ENCODE results near the gene HTRA2.
"Not testable (repeated sequence)": the region's sequence is repeated elsewhere in the genome, so short reads cannot be mapped to it uniquely, and the experiment has no call there.

HTRA2 gene

DNA sequence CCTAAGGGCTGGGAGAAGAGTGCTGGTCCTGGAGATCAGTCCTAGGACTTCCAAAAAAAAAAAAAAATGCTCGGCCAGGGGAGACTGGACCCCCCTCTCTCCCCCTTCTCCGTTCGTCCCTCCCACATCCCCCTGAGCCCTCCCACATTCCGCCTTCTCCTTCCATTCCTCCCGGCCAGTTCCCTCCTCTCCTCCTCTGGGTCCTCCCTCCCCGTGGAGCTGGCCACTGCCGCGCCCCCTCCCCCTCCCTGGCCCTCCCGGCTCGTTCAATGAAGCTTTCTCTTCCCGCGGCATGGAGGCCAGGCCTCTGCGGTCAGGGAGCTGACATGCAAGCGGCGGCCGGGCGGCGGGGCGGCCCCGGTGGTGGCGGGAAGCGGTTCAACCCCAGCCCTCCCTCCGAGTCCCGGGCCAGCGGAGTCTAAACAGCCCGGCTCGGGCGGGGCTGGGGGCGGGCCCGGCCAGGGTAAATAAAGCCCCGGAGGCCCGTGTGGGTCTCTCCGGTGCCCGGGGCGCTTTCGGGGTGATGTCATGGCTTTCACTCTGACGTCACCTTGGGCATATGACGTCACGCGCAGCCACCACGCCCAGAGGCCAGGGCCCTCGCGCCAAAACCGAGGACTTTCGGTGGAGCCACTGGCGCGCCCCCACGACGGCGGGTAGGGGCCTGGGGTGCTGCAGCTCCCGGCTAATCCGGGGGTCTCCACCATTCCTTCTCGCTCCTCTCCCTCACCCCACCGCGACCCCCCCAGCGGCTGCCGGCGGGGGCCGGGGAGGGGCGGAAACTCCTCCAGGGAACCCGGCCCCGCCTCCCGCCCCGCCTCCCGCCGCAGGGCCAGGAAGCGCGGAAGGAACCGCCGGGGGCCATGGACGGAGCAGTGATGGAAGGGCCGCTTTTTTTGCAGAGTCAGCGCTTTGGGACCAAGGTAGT, 24.4 kb downstream of the HTRA2 start, which contains the start of the genes DOK1 and LOXL3:
Gene DOK1 (plus strand): TSS at position 829 of the 928 bp plus-strand sequence. CDS start 35 bp downstream, at position 864.
Gene LOXL3 (minus strand): TSS at position 51 of the 928 bp plus-strand sequence. CDS start 1,308 bp downstream, outside the sequence.
- peak; percentile 23 to 89 (median 77) for DNase-seq
- intact Hi-C loops (cut with DNase I) = no loop called here

DNA sequence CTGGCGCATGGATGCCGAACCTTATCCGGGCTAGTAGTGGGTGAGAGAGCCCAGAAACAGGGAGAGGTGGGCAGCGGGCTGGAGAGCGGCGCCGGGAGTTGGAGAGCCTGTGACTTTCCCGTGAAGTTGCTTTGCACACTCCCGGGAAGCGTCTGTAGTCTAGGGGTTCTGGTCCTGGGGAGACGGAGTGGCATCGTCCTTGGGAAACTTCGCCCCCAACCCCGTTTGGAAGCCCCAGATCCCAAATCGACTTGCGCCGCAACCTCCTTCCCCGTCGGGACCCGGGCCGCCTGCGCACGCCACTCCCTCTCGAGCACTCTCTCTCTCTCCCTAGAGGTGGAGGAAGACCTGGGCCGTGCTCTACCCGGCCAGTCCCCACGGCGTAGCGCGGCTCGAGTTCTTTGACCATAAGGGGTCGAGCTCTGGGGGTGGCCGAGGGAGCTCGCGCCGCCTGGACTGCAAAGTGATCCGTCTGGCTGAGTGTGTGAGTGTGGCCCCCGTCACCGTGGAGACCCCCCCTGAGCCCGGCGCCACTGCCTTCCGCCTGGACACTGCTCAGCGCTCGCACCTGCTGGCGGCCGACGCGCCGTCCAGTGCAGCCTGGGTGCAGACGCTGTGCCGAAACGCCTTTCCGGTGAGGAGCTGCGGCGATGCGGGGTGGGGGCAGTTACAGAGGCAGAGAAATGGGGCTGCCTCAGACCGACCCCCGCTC, 25.2 kb downstream of the HTRA2 start:
- intact Hi-C loops (cut with DNase I) = no loop called here
- no peak for DNase-seq

DNA sequence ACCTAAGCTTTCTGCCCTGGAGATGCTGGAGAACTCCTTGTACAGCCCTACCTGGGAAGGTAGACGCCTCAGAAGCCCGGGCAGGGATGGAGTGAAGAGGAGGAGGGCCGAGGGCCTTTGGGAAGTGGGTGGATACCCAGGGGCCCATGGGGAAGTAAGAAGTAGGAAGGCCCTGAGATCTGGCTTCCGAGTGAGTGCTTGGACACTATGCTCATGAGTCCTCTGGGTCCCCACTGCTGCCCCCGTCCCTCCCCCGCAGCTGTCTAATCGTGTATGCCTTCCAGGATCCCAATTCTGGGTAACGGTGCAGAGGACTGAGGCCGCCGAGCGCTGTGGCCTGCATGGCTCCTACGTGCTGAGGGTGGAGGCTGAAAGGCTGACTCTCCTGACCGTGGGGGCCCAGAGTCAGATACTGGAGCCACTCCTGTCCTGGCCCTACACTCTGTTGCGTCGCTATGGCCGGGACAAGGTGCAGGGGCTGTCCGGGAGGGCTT, 25.9 kb downstream of the HTRA2 start:
- peak in 7 of 42 donors; percentile 10 to 47 (median 20) for DNase-seq
- intact Hi-C loops (cut with DNase I) = no loop called here

DNA sequence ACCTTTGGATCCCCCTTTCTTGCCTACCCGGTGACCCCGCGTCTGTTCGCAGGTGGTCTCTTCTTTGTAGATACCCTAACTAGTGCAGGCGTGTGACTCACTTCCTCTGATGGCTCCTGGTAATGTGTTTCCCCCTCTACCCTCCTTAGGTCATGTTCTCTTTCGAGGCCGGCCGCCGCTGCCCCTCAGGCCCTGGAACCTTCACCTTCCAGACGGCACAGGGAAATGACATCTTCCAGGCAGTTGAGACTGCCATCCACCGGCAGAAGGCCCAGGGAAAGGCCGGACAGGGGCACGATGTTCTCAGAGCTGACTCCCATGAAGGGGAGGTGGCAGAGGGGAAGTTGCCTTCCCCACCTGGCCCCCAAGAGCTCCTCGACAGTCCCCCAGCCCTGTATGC, 26.4 kb downstream of the HTRA2 start:
- intact Hi-C loops (cut with DNase I) = no loop called here
- no peak for DNase-seq

DNA sequence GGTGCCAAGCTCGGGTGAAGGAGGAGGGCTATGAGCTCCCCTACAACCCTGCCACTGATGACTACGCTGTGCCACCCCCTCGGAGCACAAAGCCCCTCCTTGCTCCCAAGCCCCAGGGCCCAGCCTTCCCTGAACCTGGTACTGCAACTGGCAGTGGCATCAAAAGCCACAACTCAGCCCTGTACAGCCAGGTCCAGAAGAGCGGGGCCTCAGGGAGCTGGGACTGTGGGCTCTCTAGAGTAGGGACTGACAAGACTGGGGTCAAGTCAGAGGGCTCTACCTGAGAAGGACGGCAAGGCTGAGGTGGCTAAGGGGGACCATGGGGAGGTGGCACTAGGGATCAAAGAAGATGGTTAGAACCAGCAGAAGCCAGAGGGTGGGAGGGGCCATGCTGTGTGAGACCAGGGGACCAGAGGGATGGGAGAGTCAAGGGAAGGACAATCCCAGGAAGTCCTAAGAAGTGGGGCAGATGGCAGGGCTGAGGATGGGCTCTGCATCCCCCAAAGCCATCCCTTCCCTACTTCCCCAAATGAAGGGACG, 27.2 kb downstream of the HTRA2 start:
- intact Hi-C loops (cut with DNase I) = no loop called here
- DNase-seq = no peak

DNA sequence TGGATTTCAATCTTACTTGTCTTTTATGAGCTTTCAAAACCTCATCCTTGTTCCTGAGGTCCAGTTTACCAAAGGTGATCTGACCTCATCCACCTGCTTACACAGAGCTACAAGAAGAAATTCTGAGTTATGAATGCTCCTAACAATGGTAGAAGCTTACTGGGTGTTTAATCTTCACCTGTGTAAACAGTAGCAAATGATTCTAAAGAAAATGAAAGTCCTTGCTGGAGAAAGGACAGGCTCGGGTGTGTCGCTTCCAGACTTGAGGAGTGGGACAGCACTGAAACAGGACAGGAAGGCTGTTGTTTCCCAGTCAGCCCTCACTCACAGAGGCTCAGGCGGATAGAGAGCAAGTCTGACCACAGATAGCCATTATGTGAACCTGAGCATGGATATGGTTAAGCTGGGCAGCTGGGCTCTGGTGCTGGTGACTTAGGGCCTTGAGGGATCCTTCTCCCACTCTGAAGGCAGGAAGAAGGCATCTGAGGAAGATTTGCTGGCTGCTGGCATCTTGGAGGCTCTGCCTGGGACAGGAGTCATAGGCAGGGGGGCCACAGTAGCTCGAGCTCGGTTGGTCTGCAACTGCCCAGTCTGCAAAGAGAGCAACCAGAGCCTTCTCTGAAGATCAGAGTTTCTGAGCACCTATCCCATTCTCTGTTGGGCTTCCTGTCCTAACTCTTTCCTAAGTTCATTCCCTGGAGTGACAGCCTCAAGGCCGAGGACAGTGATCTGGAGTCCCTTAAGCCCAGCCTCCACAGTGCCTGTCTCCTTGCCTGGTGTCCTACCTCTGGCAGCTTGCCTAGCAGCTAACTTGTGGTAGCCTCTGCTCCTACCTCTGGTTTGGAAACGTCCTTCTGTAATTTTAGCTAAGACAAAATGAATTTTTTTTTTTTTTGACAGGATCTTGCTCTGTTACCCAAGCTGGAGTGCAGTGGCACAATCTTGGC, 28.8 kb downstream of the HTRA2 start:
- intact Hi-C loops (cut with DNase I) = no loop called here
- no peak for DNase-seq

DNA sequence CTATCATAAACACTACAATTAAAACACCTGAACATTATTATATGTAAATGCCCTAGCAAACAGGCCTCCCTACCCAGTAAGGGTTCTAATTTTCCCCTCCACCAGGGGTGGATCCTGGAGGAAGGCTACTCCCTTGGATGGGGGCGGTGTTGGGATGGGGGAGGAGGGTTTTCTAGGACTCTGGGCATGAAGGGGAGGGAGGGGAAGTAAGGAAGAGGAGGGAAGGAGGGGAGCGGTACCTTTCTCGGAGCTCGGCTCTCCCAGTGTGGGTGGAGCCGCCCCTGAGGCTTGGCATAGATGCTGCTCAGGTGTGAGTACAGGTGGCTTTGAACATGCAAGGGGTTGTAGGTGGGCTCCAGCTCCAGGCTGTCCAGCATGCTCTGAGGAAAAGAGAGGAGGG, 30.2 kb downstream of the HTRA2 start:
- DNase-seq = no peak
- intact Hi-C loops (cut with DNase I) = no loop called here

DNA sequence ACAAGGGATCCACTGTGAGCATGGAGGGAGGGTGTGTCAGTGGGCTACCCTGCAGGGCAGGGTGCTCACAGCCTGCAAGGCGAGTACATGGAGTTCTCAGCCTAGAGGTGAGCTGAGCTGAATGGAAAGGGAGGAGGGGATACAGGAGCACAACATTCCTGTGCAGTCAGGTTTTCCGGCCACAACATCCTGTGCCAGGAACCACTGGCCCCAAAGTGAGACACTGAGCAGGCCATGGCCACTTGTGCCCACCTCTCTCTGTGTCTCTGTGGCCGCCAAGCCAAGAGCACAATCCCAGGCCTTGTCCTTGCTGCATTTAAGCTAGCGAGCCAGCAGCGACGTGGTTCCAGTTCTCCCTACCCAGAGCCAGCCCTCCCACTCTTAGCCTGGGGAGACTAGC, 30.9 kb downstream of the HTRA2 start:
- intact Hi-C loops (cut with DNase I) = no loop called here
- DNase-seq = no peak

DNA sequence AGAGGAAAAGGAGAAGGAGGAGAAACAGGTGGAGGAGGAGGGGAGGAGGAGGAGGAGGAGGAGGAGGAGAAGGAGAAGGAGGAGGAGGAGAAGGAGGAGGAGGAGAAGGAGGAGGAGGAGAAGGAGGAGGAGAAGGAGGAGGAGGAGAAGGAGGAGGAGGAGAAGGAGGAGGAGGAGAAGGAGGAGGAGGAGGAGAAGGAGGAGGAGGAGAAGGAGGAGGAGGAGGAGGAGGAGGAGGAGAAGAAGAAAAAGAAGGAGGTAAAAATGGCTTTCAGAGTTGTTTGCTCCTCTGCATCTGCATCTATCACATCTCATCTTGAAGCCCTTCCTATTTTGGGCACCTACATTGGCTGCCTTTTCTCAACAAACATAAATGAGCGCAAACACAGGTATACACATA, 31.3 kb downstream of the HTRA2 start:
- DNase-seq; intact Hi-C loops (cut with DNase I): not testable (repeated sequence)

DNA sequence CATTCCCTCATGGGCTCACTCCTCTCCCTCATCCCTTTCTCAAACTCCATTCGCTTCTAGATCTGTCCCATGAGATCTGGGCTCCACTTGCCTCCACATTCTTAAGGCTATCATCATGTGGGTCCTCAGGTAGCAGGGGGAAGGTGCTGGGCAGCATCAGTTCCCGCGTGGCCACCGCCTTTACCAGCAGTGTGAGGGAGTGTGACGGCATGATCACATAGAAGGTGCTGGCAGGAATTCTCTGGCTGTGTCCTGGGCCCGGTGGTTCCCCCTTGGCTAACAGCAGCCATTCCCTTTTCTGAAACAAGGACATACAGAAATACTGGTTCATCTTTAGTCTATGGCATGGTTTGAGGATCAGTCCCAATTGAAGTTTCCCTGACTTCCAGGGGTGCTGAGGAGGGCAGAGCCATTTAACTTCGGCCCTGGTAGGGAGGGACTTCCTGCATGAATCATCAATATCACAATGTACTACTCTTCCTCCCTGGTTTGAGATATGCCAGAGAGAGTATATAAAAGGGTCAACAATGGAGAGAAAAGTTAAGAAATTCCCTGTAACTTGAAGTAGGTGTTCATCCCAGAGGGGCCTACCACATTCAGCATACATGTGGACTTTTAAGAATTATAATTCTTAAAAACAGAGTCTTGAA, 32.5 kb downstream of the HTRA2 start:
- intact Hi-C loops (cut with DNase I) = no loop called here
- DNase-seq = no peak

DNA sequence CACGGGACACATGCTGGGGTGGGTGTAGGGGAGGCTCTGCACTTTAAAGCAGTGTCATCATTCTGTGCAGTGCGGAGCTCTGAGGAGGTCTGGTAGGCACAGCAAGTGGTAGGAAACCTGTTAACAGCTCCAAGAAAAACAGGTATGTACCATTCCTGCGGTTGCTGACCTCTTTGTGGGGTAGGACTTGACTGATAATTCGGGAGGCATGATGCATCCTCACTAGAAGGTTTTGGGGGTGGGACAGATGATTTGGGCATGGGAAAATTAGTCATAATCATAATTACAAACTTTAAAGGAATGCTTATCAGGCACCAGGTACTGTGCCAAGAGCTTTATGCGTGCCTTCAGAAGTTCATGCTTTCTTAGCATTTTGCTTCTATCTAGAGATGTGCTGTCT, 34.5 kb downstream of the HTRA2 start:
- no peak for DNase-seq
- intact Hi-C loops (cut with DNase I) = no loop called here

DNA sequence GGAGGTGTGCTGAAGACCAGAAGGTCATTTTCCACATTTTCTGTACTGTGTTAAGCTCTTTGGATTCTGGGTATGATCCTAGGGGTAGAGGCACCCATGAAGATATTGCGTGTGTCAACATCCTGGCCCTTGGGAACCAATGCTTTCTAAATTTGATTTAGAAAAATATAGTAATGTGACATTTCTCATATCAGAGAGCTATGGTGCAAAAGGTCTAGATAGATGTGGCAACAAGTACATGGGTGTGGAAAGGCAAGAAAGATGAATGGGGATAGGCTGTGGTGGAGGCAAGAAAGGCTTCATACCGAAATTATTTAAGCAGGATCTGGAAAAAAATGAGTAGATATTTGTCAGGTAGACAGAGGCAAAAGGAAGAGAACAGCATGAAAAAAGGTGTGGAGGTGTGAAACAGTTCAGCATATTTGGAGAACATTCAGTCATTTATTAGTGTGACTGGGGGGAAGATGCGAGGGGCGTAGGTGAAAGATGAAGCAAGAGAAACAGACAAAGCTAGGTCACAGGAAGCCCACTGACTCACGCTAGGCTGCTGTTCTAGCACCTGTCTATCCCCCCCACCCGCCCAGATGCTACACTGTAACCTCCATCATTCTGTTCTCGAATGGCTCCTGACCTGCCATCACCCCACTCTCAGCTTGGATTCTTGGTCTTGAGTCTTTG, 36.5 kb downstream of the HTRA2 start:
- DNase-seq = no peak
- intact Hi-C loops (cut with DNase I) = no loop called here

DNA sequence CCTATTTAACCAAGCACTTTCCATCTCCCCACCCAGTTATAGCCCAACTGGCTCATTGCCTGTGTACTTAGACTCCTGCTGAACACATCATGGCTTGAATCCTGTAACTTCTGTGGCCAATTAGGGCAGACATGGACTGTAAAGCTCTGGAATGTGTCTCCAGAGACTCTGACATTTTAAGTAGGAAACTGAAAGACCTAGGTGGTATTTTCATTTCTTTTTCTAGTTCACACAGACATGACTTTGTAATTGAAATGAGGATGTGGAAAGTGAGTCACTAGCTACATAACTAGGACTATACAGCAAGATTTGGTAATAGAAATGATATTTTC, 37.0 kb downstream of the HTRA2 start:
- DNase-seq = no peak
- intact Hi-C loops (cut with DNase I) = no loop called here

DNA sequence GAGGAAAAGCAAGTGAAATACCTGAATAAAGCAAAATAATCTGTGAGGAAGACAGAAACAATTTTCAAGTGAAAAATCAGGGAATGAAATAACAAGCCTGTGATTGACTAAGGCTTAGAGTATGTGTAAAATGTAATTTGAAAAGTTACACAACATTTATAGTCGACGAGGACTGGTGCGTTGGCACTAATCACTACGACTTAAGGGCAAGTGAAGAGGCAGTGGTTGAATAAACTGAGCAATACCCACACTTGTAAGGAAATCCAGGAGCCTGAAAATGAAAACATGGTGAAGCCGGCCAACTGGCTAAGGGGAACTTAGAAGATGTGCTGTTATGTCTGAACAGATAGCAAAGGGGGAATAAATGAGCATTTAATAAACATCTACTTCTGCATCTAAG, 38.1 kb downstream of the HTRA2 start:
- no peak for DNase-seq
- intact Hi-C loops (cut with DNase I) = no loop called here

DNA sequence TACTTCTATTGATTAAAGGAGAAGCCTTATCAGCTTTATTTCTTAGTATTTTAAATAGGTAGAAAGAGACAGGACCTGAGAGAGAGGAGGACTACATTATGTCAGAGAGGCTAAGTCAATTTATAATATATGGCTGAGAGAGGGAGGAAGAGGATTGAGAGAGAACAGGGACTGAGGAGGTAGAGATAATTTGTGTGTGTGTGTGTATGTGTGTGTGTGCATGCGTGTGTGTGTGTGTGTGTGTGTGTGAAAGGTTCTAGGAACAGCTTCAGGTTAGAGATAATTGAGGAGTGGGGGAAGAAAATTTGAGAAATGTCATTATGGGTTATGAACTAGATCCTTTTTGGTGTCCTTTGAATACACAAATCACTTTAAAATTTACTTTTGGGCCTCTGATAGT, 40.0 kb downstream of the HTRA2 start:
- intact Hi-C loops (cut with DNase I) = no loop called here
- no peak for DNase-seq

DNA sequence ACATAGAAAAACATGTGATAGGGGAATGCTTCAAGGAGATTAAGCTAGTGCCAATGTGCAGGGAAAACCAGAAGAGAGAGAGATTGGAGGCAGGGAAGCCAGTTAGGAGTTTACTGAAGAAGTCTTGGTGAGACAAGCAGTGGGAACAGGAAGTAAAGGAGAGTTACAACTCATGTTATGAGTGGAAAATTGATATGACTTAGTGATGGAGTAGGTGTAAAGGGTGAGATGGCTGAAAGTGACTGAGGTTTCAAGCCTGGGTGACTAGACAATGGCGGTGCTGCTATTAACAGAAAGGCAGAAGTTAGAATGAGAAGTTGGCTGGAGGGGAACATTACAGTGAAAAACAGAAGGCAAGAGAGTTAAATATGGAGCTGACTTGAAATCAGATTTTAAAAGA, 41.3 kb downstream of the HTRA2 start:
- DNase-seq = no peak
- intact Hi-C loops (cut with DNase I) = no loop called here

DNA sequence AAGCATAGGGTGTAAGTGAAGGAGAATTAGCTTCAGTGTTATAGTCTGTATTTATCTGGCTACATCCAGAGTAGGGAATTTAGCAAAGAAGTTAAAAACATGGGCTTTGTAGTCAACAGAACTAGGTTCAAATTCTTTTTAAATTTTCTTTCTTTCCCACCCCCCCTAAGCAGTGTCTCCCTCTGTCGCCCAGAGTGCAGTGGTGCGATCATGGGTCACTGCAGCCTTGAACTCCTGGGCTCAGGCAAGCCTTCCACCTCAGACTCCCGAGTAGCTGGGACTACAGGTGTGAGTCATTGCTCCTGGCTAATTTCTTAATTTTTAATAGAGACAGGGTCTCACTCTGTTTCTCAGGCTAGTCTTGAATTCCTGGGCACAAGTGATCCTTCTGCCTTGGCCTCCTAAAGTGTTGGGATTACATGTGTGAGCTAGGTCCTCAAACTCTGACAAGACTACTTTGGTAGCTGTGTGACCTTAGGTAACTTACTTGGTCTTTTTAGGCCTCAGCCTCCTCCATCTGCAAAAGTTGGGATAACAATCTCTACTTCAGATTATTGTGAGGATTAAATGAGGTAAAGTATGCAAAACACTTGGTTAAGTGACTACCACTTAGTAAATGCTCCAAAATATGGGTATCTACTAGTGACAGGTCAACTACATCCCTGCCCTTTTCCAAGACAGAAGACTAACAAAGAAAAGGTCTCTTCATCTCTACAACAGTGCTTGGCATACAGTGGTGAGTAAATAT, 42.6 kb downstream of the HTRA2 start:
- no peak for DNase-seq
- intact Hi-C loops (cut with DNase I) = no loop called here

All from head of caudate nucleus (tissue), 42 donors.